ENCODE data around the gene AATK.
A peak's percentile ranks its signal among the peaks of the same experiment; 100 is the strongest.

- TF ChIP-seq CTCF (IDR thresholded peaks at IDR 0.05; ENCODE audit: low read depth, low read length, poor library complexity, severe bottlenecking) (peak; percentile 4), EZH2phosphoT487 (IDR thresholded peaks at IDR 0.05; ENCODE audit: borderline replicate concordance, low read length) (no peak)
Observed at GRCh38 chr17:81120149-81120484, 45.9 kb downstream of the AATK start.
